ENCODE data around the gene AVPI1.
"Not testable (repeated sequence)": the region's sequence is repeated elsewhere in the genome, so short reads cannot be mapped to it uniquely, and the experiment has no call there.

AVPI1 gene

GRCh38 chr10:97689559-97690020 lies 2.5 kb upstream of the AVPI1 start:
- in situ Hi-C loops (cut with HindIII; ENCODE audit: low sequenced_read_pairs) = loop anchor here (5.0 kb wide), 1 partner anchor 38 kb away; no protein-coding TSS in a partner anchor
- DNase-seq (ENCODE audit: low read depth) = peak; percentile 62
- no peak overlapping the region for H3K4me3 ChIP-seq (ENCODE audit: low read depth, low read length)
- TF ChIP-seq, protein P1, sequence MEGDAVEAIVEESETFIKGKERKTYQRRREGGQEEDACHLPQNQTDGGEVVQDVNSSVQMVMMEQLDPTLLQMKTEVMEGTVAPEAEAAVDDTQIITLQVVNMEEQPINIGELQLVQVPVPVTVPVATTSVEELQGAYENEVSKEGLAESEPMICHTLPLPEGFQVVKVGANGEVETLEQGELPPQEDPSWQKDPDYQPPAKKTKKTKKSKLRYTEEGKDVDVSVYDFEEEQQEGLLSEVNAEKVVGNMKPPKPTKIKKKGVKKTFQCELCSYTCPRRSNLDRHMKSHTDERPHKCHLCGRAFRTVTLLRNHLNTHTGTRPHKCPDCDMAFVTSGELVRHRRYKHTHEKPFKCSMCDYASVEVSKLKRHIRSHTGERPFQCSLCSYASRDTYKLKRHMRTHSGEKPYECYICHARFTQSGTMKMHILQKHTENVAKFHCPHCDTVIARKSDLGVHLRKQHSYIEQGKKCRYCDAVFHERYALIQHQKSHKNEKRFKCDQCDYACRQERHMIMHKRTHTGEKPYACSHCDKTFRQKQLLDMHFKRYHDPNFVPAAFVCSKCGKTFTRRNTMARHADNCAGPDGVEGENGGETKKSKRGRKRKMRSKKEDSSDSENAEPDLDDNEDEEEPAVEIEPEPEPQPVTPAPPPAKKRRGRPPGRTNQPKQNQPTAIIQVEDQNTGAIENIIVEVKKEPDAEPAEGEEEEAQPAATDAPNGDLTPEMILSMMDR (IDR thresholded peaks at IDR 0.05; ENCODE audit: low read depth, low read length, missing control alignments) = no peak

- in situ Hi-C loops (cut with HindIII; ENCODE audit: low sequenced_read_pairs) = loop anchor here (5.0 kb wide), 1 partner anchor 39 kb away; no protein-coding TSS in a partner anchor
- TF ChIP-seq, protein P1 (IDR thresholded peaks at IDR 0.05; ENCODE audit: low read depth, low read length, missing control alignments) = no peak
- no peak for DNase-seq (ENCODE audit: low read depth)
- H3K4me3 ChIP-seq (ENCODE audit: low read depth, low read length) = peak overlapping the region; percentile 64
Measured at GRCh38 chr10:97687785-97688781, 1.0 kb upstream of the AVPI1 start.

GRCh38 chr10:97686301-97686961 lies 610 bp downstream of the AVPI1 start:
- in situ Hi-C loops (cut with HindIII; ENCODE audit: low sequenced_read_pairs) = loop anchor here (5.0 kb wide), 1 partner anchor 41 kb away; no protein-coding TSS in a partner anchor
- DNase-seq (ENCODE audit: low read depth) = no peak
- H3K4me3 ChIP-seq (ENCODE audit: low read depth, low read length) = peak overlapping the region; percentile 64
- TF ChIP-seq, protein P1 (IDR thresholded peaks at IDR 0.05; ENCODE audit: low read depth, low read length, missing control alignments) = no peak

DNA sequence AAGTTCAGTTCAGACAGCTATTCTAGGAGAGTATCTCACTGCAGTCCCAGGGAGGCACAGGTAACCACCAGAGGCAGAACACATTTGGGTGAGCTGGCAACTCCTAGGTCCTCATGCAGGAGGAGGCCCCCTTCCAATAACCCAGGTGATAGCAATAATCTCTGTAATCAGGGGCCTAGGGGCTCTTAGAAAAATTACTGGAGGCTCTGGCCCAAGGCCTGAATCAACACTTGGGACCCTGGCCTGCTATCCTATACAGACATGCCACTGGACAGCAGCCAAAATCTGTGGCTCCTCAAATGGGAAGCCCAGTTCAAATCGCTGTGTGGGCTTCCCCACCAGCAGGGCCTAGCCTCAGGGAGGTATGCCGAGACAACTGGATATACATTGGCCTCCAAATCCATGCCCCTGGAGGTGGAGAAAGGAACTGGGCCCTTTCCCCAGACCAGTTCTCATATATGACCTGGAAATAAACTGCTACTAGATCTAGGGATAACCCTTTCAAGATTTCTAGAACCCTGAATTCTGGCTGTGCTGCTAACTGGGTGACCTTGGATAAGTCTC lies 1.6 kb downstream of the AVPI1 start:
- in situ Hi-C loops (cut with HindIII; ENCODE audit: low sequenced_read_pairs) = loop anchor here (5.0 kb wide), 1 partner anchor 42 kb away; no protein-coding TSS in a partner anchor
- DNase-seq (ENCODE audit: low read depth) = no peak
- H3K4me3 ChIP-seq (ENCODE audit: low read depth, low read length) = no peak overlapping the region
- TF ChIP-seq, protein P1 (IDR thresholded peaks at IDR 0.05; ENCODE audit: low read depth, low read length, missing control alignments) = peak; percentile 46

GRCh38 chr10:97684866-97685394 lies 2.1 kb downstream of the AVPI1 start:
- in situ Hi-C loops (cut with HindIII; ENCODE audit: low sequenced_read_pairs) = loop anchor here (5.0 kb wide), 1 partner anchor 42 kb away; no protein-coding TSS in a partner anchor
- TF ChIP-seq, protein P1 (IDR thresholded peaks at IDR 0.05; ENCODE audit: low read depth, low read length, missing control alignments) = no peak
- no peak overlapping the region for H3K4me3 ChIP-seq (ENCODE audit: low read depth, low read length)
- DNase-seq (ENCODE audit: low read depth) = no peak

DNA sequence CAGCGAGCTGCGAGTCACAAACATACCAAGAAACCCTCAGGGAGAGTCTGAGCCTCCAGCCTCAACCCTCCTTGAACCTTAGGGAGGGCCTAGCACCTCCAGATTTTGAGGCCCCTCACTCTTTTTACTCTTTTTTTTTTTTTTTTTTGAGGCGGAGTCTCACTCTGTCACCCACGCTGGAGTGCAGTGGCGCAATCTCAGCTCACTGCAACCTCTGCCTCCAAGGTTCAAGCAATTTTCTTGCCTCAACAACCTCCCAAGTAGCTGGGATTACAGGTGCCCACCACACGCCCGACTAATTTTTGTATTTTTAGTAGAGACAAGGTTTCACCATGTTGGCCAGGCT lies 2.7 kb downstream of the AVPI1 start:
- in situ Hi-C loops (cut with HindIII; ENCODE audit: low sequenced_read_pairs) = not testable (repeated sequence)

More for the DNA sequence above, 2.7 kb downstream of the AVPI1 start:
- not testable (repeated sequence) for H3K4me3 ChIP-seq (ENCODE audit: low read depth, low read length); DNase-seq (ENCODE audit: low read depth)
